Gastrocnemius medialis (tissue), 4 donors: ENCODE data around the gene GPER1. TPM values are rescaled to one million over a fixed set of nuclear protein-coding genes. Genes with fewer than 3 reads are reported as not detected.
A peak's percentile ranks its signal among the peaks of the same experiment; 100 is the strongest.

Source experiments
- ATAC-seq, 2 donors: fragments of 150-250 bp; one replicate each; pipeline ENCODE4 v1.9.1; 2016
- DNase-seq, 2 donors: peaks; one replicate each; pipeline ENCODE4 v3.0.0-alpha.2; 2019
- H3K27ac ChIP-seq, 4 donors: fragments of 200-600 bp; sonication (generic); 1 replicate in 1 of 4; 2 replicates in 3 of 4; pipeline ENCODE4 v1.5.1; 2016 to 2018; ENCODE audit warnings: mild to moderate bottlenecking in 2 of 4, moderate library complexity in 1 of 4
- H3K27me3 ChIP-seq, 3 donors: fragments of 200-600 bp; sonication (generic) in 2 of 3; 1 replicate in 1 of 3; 2 replicates in 2 of 3; pipeline versions ENCODE4 v1.5.1 to v1.6.0; 2016 to 2019; ENCODE audit warnings: mild to moderate bottlenecking in 1 of 3, moderate library complexity in 1 of 3
- H3K36me3 ChIP-seq, 2 donors: fragments of 200-600 bp; sonication (generic) in 1 of 2; one replicate each; pipeline ENCODE4 v1.5.1; 2017 to 2018
- H3K4me1 ChIP-seq, 2 donors: fragments of 200-600 bp; sonication (generic) in 1 of 2; one replicate each; pipeline ENCODE4 v1.5.1; 2016 to 2017; ENCODE audit warnings: mild to moderate bottlenecking in 2 of 2
- H3K4me3 ChIP-seq, 4 donors: fragments of 200-600 bp; sonication (generic) in 3 of 4; 1 replicate in 1 of 4; 2 replicates in 3 of 4; pipeline ENCODE4 v1.5.1; 2016 to 2019; ENCODE audit warnings: mild to moderate bottlenecking in 2 of 4
- H3K9me3 ChIP-seq, 3 donors: fragments of 200-600 bp; sonication (generic) in 2 of 3; 1 replicate in 1 of 3; 2 replicates in 2 of 3; pipeline ENCODE4 v1.5.1; 2016 to 2019
- POLR2A ChIP-seq, 2 donors: fragments of 450-650 bp; IDR thresholded peaks; one replicate each; pipeline ENCODE4 v1.6.1; 2017; ENCODE audit warnings: antibody characterized with exemption in 2 of 2, mild to moderate bottlenecking in 2 of 2, moderate library complexity in 2 of 2
- in situ Hi-C, 4 donors: fragments of 200-750 bp; cut with MboI; loops; one replicate each; pipeline versions ENCODE4 v1.15.0 to v1.8.0; 2017; ENCODE audit warnings: low sequenced_read_pairs in 4 of 4
- intact Hi-C: fragments of 100-400 bp; cut with DNase I; formaldehyde crosslinking; loops from one replicate; pipeline ENCODE4 v1.15.1; 2023; ENCODE audit warnings: low total_unique reads
- total RNA-seq, 4 donors: library from RNA; depleted of rRNA; stranded (reverse); fragments of >200 nt; gene quantifications; one replicate each; pipeline versions ENCODE4 v1.1.0 to v1.2.3, GENCODE V29; 2016
- TF ChIP-seq, protein P1 (sequence below), 5 experiments: fragments of 450-650 bp in 3 of 5; fragments of 200-600 bp in 2 of 5; sonication (generic) in 2 of 5; IDR thresholded peaks in 4 of 5; conservative IDR thresholded peaks in 1 of 5; 1 replicate in 4 of 5; 2 replicates in 1 of 5; pipeline ENCODE4 v1.5.1; 2016 to 2019; ENCODE audit warnings: antibody characterized with exemption in 5 of 5, mild to moderate bottlenecking in 3 of 5, moderate library complexity in 3 of 5

The GPER1 gene
- total RNA-seq, 4 donors from 2014 or later, result 0.92 to 3.2 (median 2.1) TPM

GRCh38 chr7:1053002-1053411 lies 34.9 kb upstream of the GPER1 start:
- in situ Hi-C loops (no loop called here), intact Hi-C loops (no loop called here)
- Histone ChIP-seq H3K4me3 (no peak overlapping the region), H3K27me3 (no peaks in the 10 kb centered on the region), H3K36me3 (peaks cover 0 to 3% of the 10 kb centered on the region in 2 donors), H3K9me3 (no peaks in the 10 kb centered on the region), H3K4me1 (peaks cover 46 to 58% of the 10 kb centered on the region in 2 donors), H3K27ac (peak overlapping the region; percentile 47 to 73 (median 68))
- DNase-seq, result no peak
- peak in 1 of 2 donors; percentile 19 for ATAC-seq
- TF ChIP-seq, protein P1, sequence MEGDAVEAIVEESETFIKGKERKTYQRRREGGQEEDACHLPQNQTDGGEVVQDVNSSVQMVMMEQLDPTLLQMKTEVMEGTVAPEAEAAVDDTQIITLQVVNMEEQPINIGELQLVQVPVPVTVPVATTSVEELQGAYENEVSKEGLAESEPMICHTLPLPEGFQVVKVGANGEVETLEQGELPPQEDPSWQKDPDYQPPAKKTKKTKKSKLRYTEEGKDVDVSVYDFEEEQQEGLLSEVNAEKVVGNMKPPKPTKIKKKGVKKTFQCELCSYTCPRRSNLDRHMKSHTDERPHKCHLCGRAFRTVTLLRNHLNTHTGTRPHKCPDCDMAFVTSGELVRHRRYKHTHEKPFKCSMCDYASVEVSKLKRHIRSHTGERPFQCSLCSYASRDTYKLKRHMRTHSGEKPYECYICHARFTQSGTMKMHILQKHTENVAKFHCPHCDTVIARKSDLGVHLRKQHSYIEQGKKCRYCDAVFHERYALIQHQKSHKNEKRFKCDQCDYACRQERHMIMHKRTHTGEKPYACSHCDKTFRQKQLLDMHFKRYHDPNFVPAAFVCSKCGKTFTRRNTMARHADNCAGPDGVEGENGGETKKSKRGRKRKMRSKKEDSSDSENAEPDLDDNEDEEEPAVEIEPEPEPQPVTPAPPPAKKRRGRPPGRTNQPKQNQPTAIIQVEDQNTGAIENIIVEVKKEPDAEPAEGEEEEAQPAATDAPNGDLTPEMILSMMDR (IDR thresholded peaks at IDR 0.05 in 4 of 5, conservative IDR thresholded peaks at IDR 0.05 in 1 of 5), result no peak
- no peak for TF ChIP-seq POLR2A (IDR thresholded peaks at IDR 0.05)

- no peak overlapping the region for H3K4me3 ChIP-seq
- H3K27me3 ChIP-seq, result no peaks in the 10 kb centered on the region
- H3K36me3 ChIP-seq, result peaks cover 0 to 4% of the 10 kb centered on the region in 2 donors
- in situ Hi-C loops (no loop called here), intact Hi-C loops (no loop called here)
- H3K4me1 ChIP-seq, result peaks cover 39 to 58% of the 10 kb centered on the region in 2 donors
- ATAC-seq (no peak), DNase-seq (no peak)
- TF ChIP-seq, protein P1 (IDR thresholded peaks at IDR 0.05 in 4 of 5, conservative IDR thresholded peaks at IDR 0.05 in 1 of 5), result no peak
- TF ChIP-seq POLR2A (IDR thresholded peaks at IDR 0.05), result no peak
- no peaks in the 10 kb centered on the region for H3K9me3 ChIP-seq
- peak overlapping the region in 3 of 4 donors; percentile 65 to 73 (median 70) for H3K27ac ChIP-seq
Measured at GRCh38 chr7:1053816-1054370, 34.0 kb upstream of the GPER1 start.

GRCh38 chr7:1054438-1054837 lies 33.5 kb upstream of the GPER1 start:
- intact Hi-C loops, result no loop called here
- H3K36me3 ChIP-seq, result peaks cover 0 to 4% of the 10 kb centered on the region in 2 donors
- DNase-seq, result no peak
- H3K27me3 ChIP-seq, result no peaks in the 10 kb centered on the region
- no peak for ATAC-seq
- peak overlapping the region in 1 of 4 donors; percentile 42 for H3K4me3 ChIP-seq
- TF ChIP-seq POLR2A (IDR thresholded peaks at IDR 0.05), result no peak
- TF ChIP-seq, protein P1 (IDR thresholded peaks at IDR 0.05 in 4 of 5, conservative IDR thresholded peaks at IDR 0.05 in 1 of 5), result no peak
- no peaks in the 10 kb centered on the region for H3K9me3 ChIP-seq
- in situ Hi-C loops, result no loop called here
- peaks cover 33 to 52% of the 10 kb centered on the region in 2 donors for H3K4me1 ChIP-seq
- H3K27ac ChIP-seq, result peak overlapping the region in 3 of 4 donors; percentile 65 to 73 (median 70)

DNA sequence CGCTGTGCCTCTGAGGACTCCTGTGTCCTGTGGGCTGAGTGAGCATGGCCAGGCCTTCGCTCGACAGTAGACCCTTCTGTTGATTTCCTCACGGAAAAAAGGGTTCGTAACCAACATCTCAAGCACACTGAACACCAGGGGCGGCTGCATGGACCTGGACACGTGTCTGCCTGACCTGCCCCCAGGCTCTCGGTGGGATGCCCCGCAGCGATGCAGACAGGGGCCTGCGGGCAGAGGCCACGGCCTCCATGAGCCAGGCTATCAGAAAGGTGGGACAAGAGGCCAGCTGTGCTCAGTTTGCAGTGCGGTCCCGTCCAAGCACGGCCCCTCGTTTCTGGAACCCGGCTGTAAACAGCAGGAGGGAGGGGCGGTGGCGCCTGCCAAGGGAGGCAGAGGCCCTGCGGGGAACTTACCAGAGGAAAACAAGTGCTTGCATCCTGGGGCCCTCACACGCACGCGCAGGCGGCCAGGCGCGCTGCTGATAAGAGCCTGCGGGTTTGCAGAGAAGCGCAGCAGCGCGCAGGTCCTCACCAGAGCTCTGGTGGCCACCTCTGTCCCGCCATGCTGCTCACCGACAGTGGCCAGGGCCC lies 33.0 kb upstream of the GPER1 start:
- Histone ChIP-seq H3K9me3 (no peaks in the 10 kb centered on the region), H3K4me1 (peaks cover 30 to 47% of the 10 kb centered on the region in 2 donors), H3K27me3 (no peaks in the 10 kb centered on the region), H3K4me3 (peak overlapping the region; percentile 34 to 48 (median 40)), H3K27ac (peak overlapping the region; percentile 41 to 73 (median 68)), H3K36me3 (peaks cover 0 to 4% of the 10 kb centered on the region in 2 donors)
- in situ Hi-C loops (no loop called here), intact Hi-C loops (no loop called here)
- ATAC-seq, result peak in 1 of 2 donors; percentile 20
- peak in 1 of 2 donors; percentile 42 for DNase-seq
- TF ChIP-seq POLR2A (IDR thresholded peaks at IDR 0.05), result no peak
- TF ChIP-seq, protein P1 (IDR thresholded peaks at IDR 0.05 in 4 of 5, conservative IDR thresholded peaks at IDR 0.05 in 1 of 5), result no peak
